ENCODE results near the gene CDX1.

Gene CDX1

DNA sequence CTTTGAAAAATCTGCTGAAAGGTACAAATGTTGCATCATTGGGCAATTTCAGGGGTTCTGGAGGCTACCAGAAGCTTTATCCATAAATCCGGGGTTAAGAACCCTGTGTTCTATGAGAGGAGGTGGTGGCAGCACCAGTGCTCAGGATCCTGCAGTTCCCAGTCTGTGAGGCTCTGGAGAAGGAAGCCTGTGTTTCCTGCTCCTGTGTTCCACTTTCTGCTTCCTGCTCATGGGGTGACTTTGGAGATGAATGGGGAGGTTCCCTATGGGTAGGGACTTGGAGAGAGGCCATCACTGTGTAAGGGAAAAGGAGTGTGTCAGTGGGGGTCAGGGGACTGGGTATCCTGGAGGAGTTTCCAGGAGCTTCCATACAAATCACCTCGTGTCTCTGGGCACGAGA is 2.3 kb downstream of the CDX1 start:
- WGBS (ENCODE audit: insufficient coverage): 84% methylated on average over 3 of the region's 3 CpGs
- H3K27ac ChIP-seq (ENCODE audit: insufficient read depth in 1 of 2, low read depth in 1 of 2, low read length in 2 of 2, poor library complexity in 1 of 2, severe bottlenecking in 2 of 2): no peak overlapping the region
- ChIA-PET POLR2A (no interaction called here), CTCF (interaction anchor here (1.0 to 1.7 kb wide), 4 partner anchors 15 to 82 kb away, joined by 3 to 5 read pairs (median 4); no protein-coding TSS in a partner anchor)
- H3K27me3 ChIP-seq (replicated peaks in 2 of 5; ENCODE audit: control insufficient read depth in 4 of 5, insufficient read depth in 5 of 5, low read length in 4 of 5): peaks cover 3 to 53% (median 33%) of the 10 kb centered on the region in 5 experiments
- DNase-seq: no peak
- H3K4me3 ChIP-seq (ENCODE audit: control insufficient read depth in 1 of 7, extremely low read depth in 1 of 7, insufficient read depth in 4 of 7, low read depth in 2 of 7, low read length in 6 of 7): no peak overlapping the region
- H3K9me3 ChIP-seq (ENCODE audit: control extremely low read depth in 1 of 5, control insufficient read depth in 4 of 5, insufficient read depth in 2 of 5, low read depth in 1 of 5, low read length in 4 of 5): no peaks in the 10 kb centered on the region
- peaks cover 0 to 8% (median 6%) of the 10 kb centered on the region in 4 experiments for H3K4me1 ChIP-seq (ENCODE audit: control extremely low read depth in 1 of 4, control insufficient read depth in 4 of 4, insufficient read depth in 4 of 4, low read length in 3 of 4)
- no peaks in the 10 kb centered on the region for H3K36me3 ChIP-seq (ENCODE audit: control insufficient read depth in 4 of 4, insufficient read depth in 4 of 4, low read length in 3 of 4)

- Histone ChIP-seq H3K4me3 (ENCODE audit: control insufficient read depth in 1 of 7, extremely low read depth in 1 of 7, insufficient read depth in 4 of 7, low read depth in 2 of 7, low read length in 6 of 7) (no peak overlapping the region), H3K4me1 (ENCODE audit: control extremely low read depth in 1 of 4, control insufficient read depth in 4 of 4, insufficient read depth in 4 of 4, low read length in 3 of 4) (peaks cover 0 to 4% (median 1%) of the 10 kb centered on the region in 4 experiments), H3K36me3 (ENCODE audit: control insufficient read depth in 4 of 4, insufficient read depth in 4 of 4, low read length in 3 of 4) (no peaks in the 10 kb centered on the region), H3K9me3 (ENCODE audit: control extremely low read depth in 1 of 5, control insufficient read depth in 4 of 5, insufficient read depth in 2 of 5, low read depth in 1 of 5, low read length in 4 of 5) (no peaks in the 10 kb centered on the region), H3K27ac (ENCODE audit: insufficient read depth in 1 of 2, low read depth in 1 of 2, low read length in 2 of 2, poor library complexity in 1 of 2, severe bottlenecking in 2 of 2) (no peak overlapping the region), H3K27me3 (replicated peaks in 2 of 5; ENCODE audit: control insufficient read depth in 4 of 5, insufficient read depth in 5 of 5, low read length in 4 of 5) (peaks cover 0 to 35% (median 31%) of the 10 kb centered on the region in 5 experiments)
- WGBS (ENCODE audit: insufficient coverage): 100% methylated on average over 1 of the region's 1 CpG
- POLR2A ChIA-PET: no interaction called here
- DNase-seq: no peak
- CTCF ChIA-PET: interaction anchor here (1.0 to 3.0 kb wide), 8 partner anchors 8 to 43 kb away, joined by 3 to 11 read pairs (median 4); no protein-coding TSS in a partner anchor
These were observed 5.6 kb downstream of the CDX1 start for GRCh38 chr5:150172145-150172544.

GRCh38 chr5:150172556-150172955 is 6.0 kb downstream of the CDX1 start:
- Histone ChIP-seq H3K27me3 (replicated peaks in 2 of 5; ENCODE audit: control insufficient read depth in 4 of 5, insufficient read depth in 5 of 5, low read length in 4 of 5) (peaks cover 0 to 31% (median 27%) of the 10 kb centered on the region in 5 experiments), H3K36me3 (ENCODE audit: control insufficient read depth in 4 of 4, insufficient read depth in 4 of 4, low read length in 3 of 4) (no peaks in the 10 kb centered on the region), H3K27ac (ENCODE audit: insufficient read depth in 1 of 2, low read depth in 1 of 2, low read length in 2 of 2, poor library complexity in 1 of 2, severe bottlenecking in 2 of 2) (no peak overlapping the region), H3K4me3 (ENCODE audit: control insufficient read depth in 1 of 7, extremely low read depth in 1 of 7, insufficient read depth in 4 of 7, low read depth in 2 of 7, low read length in 6 of 7) (no peak overlapping the region), H3K9me3 (ENCODE audit: control extremely low read depth in 1 of 5, control insufficient read depth in 4 of 5, insufficient read depth in 2 of 5, low read depth in 1 of 5, low read length in 4 of 5) (no peaks in the 10 kb centered on the region), H3K4me1 (ENCODE audit: control extremely low read depth in 1 of 4, control insufficient read depth in 4 of 4, insufficient read depth in 4 of 4, low read length in 3 of 4) (no peaks in the 10 kb centered on the region)
- CTCF ChIA-PET: interaction anchor here (1.0 to 3.0 kb wide), 11 partner anchors 8 to 42 kb away, joined by 3 to 11 read pairs (median 3); partner anchors contain the start of gene PDGFRB
- POLR2A ChIA-PET: no interaction called here
- DNase-seq: no peak
- 100% methylated on average over 4 of the region's 4 CpGs for WGBS (ENCODE audit: insufficient coverage)

DNA sequence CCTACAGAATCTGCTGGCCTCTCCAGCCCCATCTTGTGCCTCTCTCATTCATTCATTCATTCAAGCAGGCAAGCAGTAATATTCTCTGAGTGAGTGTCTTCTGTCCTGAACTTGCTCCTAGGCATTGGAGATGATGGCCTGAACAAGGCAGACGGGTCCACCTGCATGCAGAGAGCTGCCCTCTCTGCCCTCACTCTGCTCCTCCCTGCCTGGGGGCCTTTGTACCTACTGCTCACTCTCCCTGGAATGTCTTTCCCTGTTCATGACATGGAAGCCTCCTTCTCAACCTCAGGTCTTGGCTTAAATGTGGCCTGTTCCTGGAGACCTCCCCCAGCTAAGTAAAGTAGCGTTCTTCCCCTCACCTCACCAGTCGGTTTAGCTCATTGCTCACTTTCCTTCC is 6.6 kb downstream of the CDX1 start:
- ChIA-PET POLR2A (interaction anchor here (0.6 kb wide), 1 partner anchor 234 kb away, joined by 3 read pairs; no protein-coding TSS in a partner anchor), CTCF (interaction anchor here (1.0 to 3.0 kb wide), 12 partner anchors 8 to 43 kb away, joined by 3 to 11 read pairs (median 4); partner anchors contain the start of gene PDGFRB)
- DNase-seq: no peak
- H3K4me3 ChIP-seq (ENCODE audit: control insufficient read depth in 1 of 7, extremely low read depth in 1 of 7, insufficient read depth in 4 of 7, low read depth in 2 of 7, low read length in 6 of 7): no peak overlapping the region
- no peaks in the 10 kb centered on the region for H3K36me3 ChIP-seq (ENCODE audit: control insufficient read depth in 4 of 4, insufficient read depth in 4 of 4, low read length in 3 of 4)
- H3K9me3 ChIP-seq (ENCODE audit: control extremely low read depth in 1 of 5, control insufficient read depth in 4 of 5, insufficient read depth in 2 of 5, low read depth in 1 of 5, low read length in 4 of 5): no peaks in the 10 kb centered on the region
- H3K27me3 ChIP-seq (replicated peaks in 2 of 5; ENCODE audit: control insufficient read depth in 4 of 5, insufficient read depth in 5 of 5, low read length in 4 of 5): peaks cover 0 to 25% (median 22%) of the 10 kb centered on the region in 5 experiments
- H3K4me1 ChIP-seq (ENCODE audit: control extremely low read depth in 1 of 4, control insufficient read depth in 4 of 4, insufficient read depth in 4 of 4, low read length in 3 of 4): no peaks in the 10 kb centered on the region
- 100% methylated on average over 2 of the region's 3 CpGs for WGBS (ENCODE audit: insufficient coverage)
- H3K27ac ChIP-seq (ENCODE audit: insufficient read depth in 1 of 2, low read depth in 1 of 2, low read length in 2 of 2, poor library complexity in 1 of 2, severe bottlenecking in 2 of 2): no peak overlapping the region

DNA sequence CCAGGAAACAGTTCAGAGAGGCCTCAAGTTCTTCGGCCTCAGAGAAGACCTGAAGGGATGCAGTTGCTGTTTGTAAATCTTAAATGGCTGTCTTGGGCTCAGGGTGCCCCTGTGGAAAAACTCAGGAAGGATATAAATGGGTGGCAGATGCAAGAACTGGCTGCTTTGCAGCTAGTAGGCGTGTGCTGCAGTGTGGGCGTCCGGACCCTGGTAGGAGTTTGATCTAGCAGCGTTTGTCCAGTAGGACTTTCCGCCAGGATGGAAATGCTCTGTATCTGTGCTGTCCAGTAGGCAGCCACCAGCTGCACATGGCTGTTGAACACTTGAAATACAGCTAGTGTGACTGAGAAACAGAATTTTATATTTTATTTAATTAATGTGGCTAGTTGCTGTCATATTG is 7.7 kb downstream of the CDX1 start:
- no peaks in the 10 kb centered on the region for H3K36me3 ChIP-seq (ENCODE audit: control insufficient read depth in 4 of 4, insufficient read depth in 4 of 4, low read length in 3 of 4)
- no peak overlapping the region for H3K4me3 ChIP-seq (ENCODE audit: control insufficient read depth in 1 of 7, extremely low read depth in 1 of 7, insufficient read depth in 4 of 7, low read depth in 2 of 7, low read length in 6 of 7)
- no peak overlapping the region for H3K27ac ChIP-seq (ENCODE audit: insufficient read depth in 1 of 2, low read depth in 1 of 2, low read length in 2 of 2, poor library complexity in 1 of 2, severe bottlenecking in 2 of 2)
- ChIA-PET CTCF (interaction anchor here (0.7 to 3.0 kb wide), 13 partner anchors 12 to 175 kb away, joined by 3 to 11 read pairs (median 4); no protein-coding TSS in a partner anchor), POLR2A (no interaction called here)
- 99% methylated on average over 6 of the region's 6 CpGs for WGBS (ENCODE audit: insufficient coverage)
- no peak for DNase-seq
- no peaks in the 10 kb centered on the region for H3K9me3 ChIP-seq (ENCODE audit: control extremely low read depth in 1 of 5, control insufficient read depth in 4 of 5, insufficient read depth in 2 of 5, low read depth in 1 of 5, low read length in 4 of 5)
- no peaks in the 10 kb centered on the region for H3K4me1 ChIP-seq (ENCODE audit: control extremely low read depth in 1 of 4, control insufficient read depth in 4 of 4, insufficient read depth in 4 of 4, low read length in 3 of 4)
- H3K27me3 ChIP-seq (replicated peaks in 2 of 5; ENCODE audit: control insufficient read depth in 4 of 5, insufficient read depth in 5 of 5, low read length in 4 of 5): peaks cover 0 to 16% (median 11%) of the 10 kb centered on the region in 5 experiments

- H3K27ac ChIP-seq (ENCODE audit: insufficient read depth in 1 of 2, low read depth in 1 of 2, low read length in 2 of 2, poor library complexity in 1 of 2, severe bottlenecking in 2 of 2): no peak overlapping the region
- POLR2A ChIA-PET: no interaction called here
- no peak overlapping the region for H3K4me3 ChIP-seq (ENCODE audit: control insufficient read depth in 1 of 7, extremely low read depth in 1 of 7, insufficient read depth in 4 of 7, low read depth in 2 of 7, low read length in 6 of 7)
- no peaks in the 10 kb centered on the region for H3K36me3 ChIP-seq (ENCODE audit: control insufficient read depth in 4 of 4, insufficient read depth in 4 of 4, low read length in 3 of 4)
- no peaks in the 10 kb centered on the region for H3K4me1 ChIP-seq (ENCODE audit: control extremely low read depth in 1 of 4, control insufficient read depth in 4 of 4, insufficient read depth in 4 of 4, low read length in 3 of 4)
- H3K27me3 ChIP-seq (replicated peaks in 2 of 5; ENCODE audit: control insufficient read depth in 4 of 5, insufficient read depth in 5 of 5, low read length in 4 of 5): peaks cover 0 to 12% (median 3%) of the 10 kb centered on the region in 5 experiments
- H3K9me3 ChIP-seq (ENCODE audit: control extremely low read depth in 1 of 5, control insufficient read depth in 4 of 5, insufficient read depth in 2 of 5, low read depth in 1 of 5, low read length in 4 of 5): no peaks in the 10 kb centered on the region
- CTCF ChIA-PET: interaction anchor here (0.7 to 2.4 kb wide), 20 partner anchors 9 to 174 kb away, joined by 3 to 11 read pairs (median 4); partner anchors contain the start of gene PDGFRB
- no peak for DNase-seq
- WGBS (ENCODE audit: insufficient coverage): no CpG with 5 or more reads among the region's 1 CpG
These were observed 8.5 kb downstream of the CDX1 start for GRCh38 chr5:150175076-150175475.

DNA sequence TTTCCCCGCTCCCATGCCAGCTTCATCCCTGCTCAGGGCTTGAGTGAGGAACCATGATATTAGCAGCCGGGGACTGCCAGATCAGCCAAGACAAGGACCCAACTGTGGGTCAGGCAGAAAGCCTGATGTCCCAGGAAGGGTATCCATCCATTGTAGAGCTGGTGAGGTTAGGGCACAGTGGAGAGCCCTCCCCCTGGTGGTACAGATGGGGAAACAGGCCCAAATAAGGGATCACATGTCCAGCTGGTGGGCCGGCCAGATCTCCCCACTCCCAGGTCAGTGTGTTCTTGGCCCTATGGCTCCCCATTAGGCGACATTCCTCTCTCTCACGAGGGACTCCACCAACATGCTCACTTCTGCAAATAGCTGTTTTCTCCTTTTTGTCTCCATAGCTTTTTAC is 9.0 kb downstream of the CDX1 start:
- no peak overlapping the region for H3K4me3 ChIP-seq (ENCODE audit: control insufficient read depth in 1 of 7, extremely low read depth in 1 of 7, insufficient read depth in 4 of 7, low read depth in 2 of 7, low read length in 6 of 7)
- H3K4me1 ChIP-seq (ENCODE audit: control extremely low read depth in 1 of 4, control insufficient read depth in 4 of 4, insufficient read depth in 4 of 4, low read length in 3 of 4): peaks cover 0 to 4% (median 0%) of the 10 kb centered on the region in 4 experiments
- peak; percentile 24 to 46 (median 35) for DNase-seq
- CTCF ChIA-PET: interaction anchor here (0.7 to 3.3 kb wide), 21 partner anchors 9 to 174 kb away, joined by 3 to 11 read pairs (median 4); partner anchors contain the start of genes CDX1, PDGFRB and SLC6A7
- no peak overlapping the region for H3K27ac ChIP-seq (ENCODE audit: insufficient read depth in 1 of 2, low read depth in 1 of 2, low read length in 2 of 2, poor library complexity in 1 of 2, severe bottlenecking in 2 of 2)
- H3K9me3 ChIP-seq (ENCODE audit: control extremely low read depth in 1 of 5, control insufficient read depth in 4 of 5, insufficient read depth in 2 of 5, low read depth in 1 of 5, low read length in 4 of 5): no peaks in the 10 kb centered on the region
- no peaks in the 10 kb centered on the region for H3K36me3 ChIP-seq (ENCODE audit: control insufficient read depth in 4 of 4, insufficient read depth in 4 of 4, low read length in 3 of 4)
- POLR2A ChIA-PET: no interaction called here
- 81% methylated on average over 4 of the region's 5 CpGs for WGBS (ENCODE audit: insufficient coverage)
- H3K27me3 ChIP-seq (replicated peaks in 2 of 5; ENCODE audit: control insufficient read depth in 4 of 5, insufficient read depth in 5 of 5, low read length in 4 of 5): peaks cover 0 to 8% (median 0%) of the 10 kb centered on the region in 5 experiments

Measured in common myeloid progenitor, CD34-positive (primary cell).